K562 (cell line): Measurements from ENCODE around the gene LIX1L. TPM values are rescaled to one million over a fixed set of nuclear protein-coding genes. Genes with fewer than 3 reads are reported as not detected.

Experiments used
- ATF3 ChIP-seq, 2 experiments: fragments of 450-650 bp in 1 of 2; sonication (generic) in 1 of 2; formaldehyde crosslinking in 1 of 2; IDR thresholded peaks in 1 of 2; conservative IDR thresholded peaks in 1 of 2; 2 replicates each; pipeline versions ENCODE4 v1.6.1 to v1.8.1; 2016 to 2023; ENCODE audit warnings: mild to moderate bottlenecking in 2 of 2, moderate library complexity in 2 of 2, inconsistent platforms in 1 of 2, missing genetic modification reagents in 1 of 2
- ESRRA ChIP-seq: fragments of 450-650 bp; IDR thresholded peaks from 2 replicates; pipeline ENCODE4 v1.6.1; 2014; ENCODE audit warnings: low read depth, mild to moderate bottlenecking, moderate library complexity, borderline replicate concordance
- HMG20A ChIP-seq: fragments of 450-650 bp; formaldehyde crosslinking; conservative IDR thresholded peaks from 2 replicates; pipeline ENCODE4 v1.4.0; 2020; ENCODE audit warnings: mild to moderate bottlenecking, mixed read lengths
- HMG20B ChIP-seq: fragments of 250-450 bp; sonication (Bioruptor Pico); IDR thresholded peaks from 2 replicates; pipeline ENCODE4 v1.5.0; 2021; ENCODE audit warnings: mild to moderate bottlenecking
- HSF4 ChIP-seq: fragments of 250-450 bp; sonication (Bioruptor Pico); IDR thresholded peaks from 2 replicates; pipeline ENCODE4 v2.1.2; 2022; ENCODE audit warnings: mild to moderate bottlenecking, moderate library complexity, borderline replicate concordance
- KAT7 ChIP-seq: sonication (generic); formaldehyde crosslinking; IDR thresholded peaks from 2 replicates; pipeline ENCODE4 v1.8.0; 2022; ENCODE audit warnings: missing genetic modification reagents, mild to moderate bottlenecking, borderline replicate concordance
- MCM5 ChIP-seq: fragments of 450-650 bp; IDR thresholded peaks from 2 replicates; pipeline ENCODE4 v1.6.1; 2016; ENCODE audit warnings: low read depth
- NFRKB ChIP-seq: fragments of 450-650 bp; IDR thresholded peaks from 2 replicates; pipeline ENCODE4 v1.6.1; 2016; ENCODE audit warnings: low read depth
- PHF21A ChIP-seq: fragments of 450-650 bp; IDR thresholded peaks from 2 replicates; pipeline ENCODE4 v1.6.1; 2017; ENCODE audit warnings: low read depth, borderline replicate concordance
- RREB1 ChIP-seq: fragments of 250-450 bp; sonication (Bioruptor Pico); IDR thresholded peaks from 2 replicates; pipeline ENCODE4 v1.4.0; 2020
- SAFB ChIP-seq: fragments of 200-400 bp; formaldehyde crosslinking; IDR thresholded peaks from 2 replicates; pipeline ENCODE4 v1.6.1; 2017; ENCODE audit warnings: low read depth, low read length, borderline replicate concordance
- SREBF1 ChIP-seq: fragments of 150-350 bp; IDR thresholded peaks from 2 replicates; pipeline ENCODE4 v1.6.1; 2014; ENCODE audit warnings: antibody characterized with exemption, low read depth, low read length, borderline replicate concordance
- USF1 ChIP-seq: sonication (generic); formaldehyde crosslinking; IDR thresholded peaks from 2 replicates; pipeline ENCODE4 v1.9.0; 2022; ENCODE audit warnings: mild to moderate bottlenecking, missing genetic modification reagents
- ZC3H4 ChIP-seq: sonication (generic); formaldehyde crosslinking; IDR thresholded peaks from 2 replicates; pipeline ENCODE4 v1.9.0; 2021; ENCODE audit warnings: missing genetic modification reagents, borderline replicate concordance
- ZHX1 ChIP-seq: fragments of 150-350 bp; conservative IDR thresholded peaks from 2 replicates; pipeline ENCODE4 v1.6.1; 2014; ENCODE audit warnings: low read length
- ZNF263 ChIP-seq: sonication (generic); formaldehyde crosslinking; IDR thresholded peaks from 2 replicates; pipeline ENCODE4 v1.8.0; 2022; ENCODE audit warnings: mild to moderate bottlenecking, missing genetic modification reagents, borderline replicate concordance
- ZNF408 ChIP-seq: fragments of 250-450 bp; sonication (Bioruptor Pico); IDR thresholded peaks from 2 replicates; pipeline ENCODE4 v1.4.0; 2020; ENCODE audit warnings: low read depth, mild to moderate bottlenecking, moderate library complexity
- ZNF589 ChIP-seq: fragments of 200-800 bp; sonication (Bioruptor generic); IDR thresholded peaks from 2 replicates; pipeline ENCODE4 v1.6.1; 2016; ENCODE audit warnings: low read depth, missing genetic modification characterization, missing compliant biosample characterization
- polyA plus RNA-seq, 8 experiments: library from polyadenylated mRNA; depleted of rRNA in 4 of 8; stranded (reverse) in 5 of 8; unstranded in 3 of 8; fragments of >200 nt; fragmentation: Nextera tagmentation in 2 of 8; fragmentation: Illumina TruSeq in 1 of 8; extraction: Ambion mirVana in 2 of 8; extraction: Trizol in 1 of 8; gene quantifications; 2 replicates each; pipeline versions ENCODE4 v1.2.1 to v1.2.3, GENCODE V29; 2011 to 2014; ENCODE audit warnings: inconsistent platforms in 1 of 8, missing spikeins in 1 of 8
- total RNA-seq, 7 experiments: library from RNA; depleted of rRNA in 6 of 7; stranded (reverse); fragments of >200 nt in 6 of 7; fragmentation: Illumina TruSeq in 2 of 7; extraction: Trizol in 2 of 7; gene quantifications; 2 replicates each; pipeline versions ENCODE4 v1.2.1 to v1.2.3, GENCODE V29; 2011 to 2021; ENCODE audit warnings: low replicate concordance in 1 of 7

Gene LIX1L
- total and polyA plus RNA-seq, 9 of the 15 experiments (the other 6 are each of a cell fraction or from before 2014, with no cell fraction given): 4.6 to 26.5 (median 12.5) TPM

- TF ChIP-seq RREB1 (CRISPR knock-in tag): no peak
- TF ChIP-seq ZNF589 (CRISPR knock-in tag): peak; percentile 72; the same call in 1 of the 2 replicates
- TF ChIP-seq HMG20A (CRISPR knock-in tag): no peak
- TF ChIP-seq NFRKB: peak; percentile 96
- TF ChIP-seq HMG20B (CRISPR knock-in tag): no peak
- TF ChIP-seq KAT7 (CRISPR knock-in tag): no peak
- TF ChIP-seq HSF4: no peak
- TF ChIP-seq ZHX1: no peak
- no peak for TF ChIP-seq SREBF1
- TF ChIP-seq ZC3H4: no peak
- TF ChIP-seq ZNF408: no peak
- no peak for TF ChIP-seq SAFB
- TF ChIP-seq MCM5: no peak
- no peak; the same call in 1 of the 2 replicates for TF ChIP-seq PHF21A
- TF ChIP-seq ESRRA: peak; percentile 67; the same call in 1 of the 2 replicates
- TF ChIP-seq ATF3 (IDR thresholded peaks at IDR 0.05): peak; percentile 73
- no peak for TF ChIP-seq ATF3 (CRISPR knock-in tag; conservative IDR thresholded peaks at IDR 0.05)
- TF ChIP-seq ZNF263 (CRISPR knock-in tag): no peak; the same call in 1 of the 2 replicates
- TF ChIP-seq USF1: peak; percentile 86
Observed at GRCh38 chr1:145996433-145997015, 38.7 kb upstream of the LIX1L start, which contains the start of gene TXNIP (continued).
